GM15510 (cell line): ENCODE data around the gene LRIG2.

Experiments used
- POLR2A ChIP-seq: IDR thresholded peaks from 3 replicates; pipeline ENCODE4 v1.6.1; 2011; ENCODE audit warnings: borderline replicate concordance; ENCODE audit not compliant: insufficient read length; ENCODE audit errors: extremely low read depth

The LRIG2 gene

GRCh38 chr1:113046569-113046968 is 26.4 kb upstream of the LRIG2 start:
- no peak for TF ChIP-seq POLR2A

- no peak for TF ChIP-seq POLR2A
Measured at GRCh38 chr1:113048064-113048463, 24.9 kb upstream of the LRIG2 start.

- no peak for TF ChIP-seq POLR2A
Measured at GRCh38 chr1:113053344-113054126, 19.5 kb upstream of the LRIG2 start.

GRCh38 chr1:113055570-113055969 is 17.4 kb upstream of the LRIG2 start:
- TF ChIP-seq POLR2A = no peak

- no peak for TF ChIP-seq POLR2A
Measured at GRCh38 chr1:113057006-113057405, 16.0 kb upstream of the LRIG2 start.

- no peak for TF ChIP-seq POLR2A
Measured at GRCh38 chr1:113058941-113059706, 13.9 kb upstream of the LRIG2 start.

- TF ChIP-seq POLR2A = no peak
Measured at GRCh38 chr1:113072141-113072756, 749 bp upstream of the LRIG2 start.

GRCh38 chr1:113073479-113073950 is 517 bp downstream of the LRIG2 start:
- no peak for TF ChIP-seq POLR2A

GRCh38 chr1:113074237-113074636 is 1.2 kb downstream of the LRIG2 start:
- no peak for TF ChIP-seq POLR2A

- no peak for TF ChIP-seq POLR2A
Measured at GRCh38 chr1:113086541-113086940, 13.5 kb downstream of the LRIG2 start.

- no peak for TF ChIP-seq POLR2A
Measured at GRCh38 chr1:113088972-113089371, 16.0 kb downstream of the LRIG2 start.

- no peak for TF ChIP-seq POLR2A
Measured at GRCh38 chr1:113090051-113090450, 17.1 kb downstream of the LRIG2 start.

- TF ChIP-seq POLR2A = no peak
Measured at GRCh38 chr1:113091988-113092594, 19.1 kb downstream of the LRIG2 start.

GRCh38 chr1:113094506-113094905 is 21.5 kb downstream of the LRIG2 start:
- no peak for TF ChIP-seq POLR2A
